GM19372 (cell line): ENCODE results near the gene IRGQ.
"Not testable (repeated sequence)": the region's sequence is repeated elsewhere in the genome, so short reads cannot be mapped to it uniquely, and the experiment has no call there.

ENCODE experiments used
- ATAC-seq: cut with Tn5 transposase; IDR thresholded peaks from one replicate; pipeline ENCODE4 v1.9.1; 2021; ENCODE audit warnings: mild to moderate bottlenecking, low read depth, moderate library complexity; ENCODE audit not compliant: unreplicated experiment

The IRGQ gene

GRCh38 chr19:43599635-43600295, 3.8 kb upstream of the IRGQ start:
- ATAC-seq: no peak

DNA sequence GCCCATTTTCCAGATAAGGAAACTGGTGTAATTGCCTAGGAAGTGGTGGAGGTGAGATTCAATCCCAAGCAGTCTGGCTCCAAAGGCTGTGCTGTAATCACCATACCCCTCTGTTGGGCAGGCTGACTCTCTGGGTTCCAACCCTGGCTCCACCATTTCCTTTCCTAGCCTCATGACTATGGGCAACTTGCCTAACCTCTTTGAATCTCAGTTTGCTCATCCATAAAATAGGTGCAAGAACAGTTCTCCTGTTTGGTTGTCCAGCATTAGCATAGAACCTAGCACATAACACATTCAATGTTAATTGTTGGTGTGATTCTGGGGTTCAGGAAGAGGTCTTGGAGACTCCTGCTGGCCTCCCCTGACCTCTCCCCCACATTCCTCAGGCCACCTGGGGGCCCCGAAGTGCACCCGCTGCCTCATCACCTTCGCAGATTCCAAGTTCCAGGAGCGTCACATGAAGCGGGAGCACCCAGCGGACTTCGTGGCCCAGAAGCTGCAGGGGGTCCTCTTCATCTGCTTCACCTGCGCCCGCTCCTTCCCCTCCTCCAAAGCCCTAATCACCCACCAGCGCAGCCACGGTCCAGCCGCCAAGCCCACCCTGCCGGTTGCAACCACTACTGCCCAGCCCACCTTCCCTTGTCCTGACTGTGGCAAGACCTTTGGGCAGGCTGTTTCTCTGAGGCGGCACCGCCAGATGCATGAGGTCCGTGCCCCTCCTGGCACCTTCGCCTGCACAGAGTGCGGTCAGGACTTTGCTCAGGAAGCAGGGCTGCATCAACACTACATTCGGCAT, 2.7 kb upstream of the IRGQ start:
- no peak for ATAC-seq

- ATAC-seq: no peak
Measured at GRCh38 chr19:43597876-43598275, 1.9 kb upstream of the IRGQ start.

DNA sequence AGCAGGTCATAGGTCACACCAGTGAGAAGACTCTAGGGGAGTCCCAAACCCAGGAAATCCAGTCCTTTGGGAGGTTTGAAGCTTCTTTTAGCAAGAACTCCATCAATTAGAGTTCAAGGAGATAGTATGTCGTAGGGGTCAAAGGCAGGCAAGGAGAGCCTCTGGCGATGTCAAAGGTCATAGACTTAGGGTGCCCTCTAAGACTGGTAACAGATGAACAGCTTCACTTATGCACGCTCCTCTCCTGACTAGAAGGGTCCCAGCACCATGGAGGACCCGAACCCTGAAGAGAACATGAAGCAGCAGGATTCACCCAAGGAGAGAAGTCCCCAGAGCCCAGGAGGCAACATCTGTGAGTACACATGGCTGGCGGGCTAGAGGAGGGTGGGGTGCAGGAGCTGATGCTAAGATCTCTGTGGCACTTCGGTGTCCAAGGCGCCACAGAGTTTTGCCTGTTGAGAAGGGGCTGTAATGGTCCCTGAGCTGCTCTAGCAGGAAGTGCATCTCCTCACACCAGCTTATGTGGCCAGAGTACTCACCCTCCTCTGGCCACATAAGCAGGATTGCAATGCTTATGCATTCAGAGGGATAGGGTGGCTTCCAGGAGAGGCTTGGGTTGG, 1.0 kb upstream of the IRGQ start:
- ATAC-seq: no peak

DNA sequence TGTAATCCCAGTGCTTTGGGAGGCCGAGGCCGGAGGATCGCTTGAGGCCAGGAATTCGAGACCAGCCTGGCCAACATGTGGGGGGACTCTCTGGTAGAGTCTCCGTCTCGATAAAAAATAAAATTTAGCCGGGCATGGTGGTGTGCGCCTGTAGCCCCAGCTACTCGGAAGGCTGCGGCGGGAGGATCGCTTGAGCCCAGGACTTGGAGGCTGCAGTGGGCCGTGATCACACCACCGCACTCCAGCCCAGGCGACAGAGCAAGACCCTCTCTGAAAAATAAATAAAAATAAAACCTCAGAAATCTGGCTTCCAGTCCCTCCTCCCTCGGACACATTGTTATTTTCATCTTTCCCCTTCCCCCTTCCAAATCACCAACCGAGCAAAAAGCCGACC, 332 bp downstream of the IRGQ start:
- ATAC-seq: no peak

DNA sequence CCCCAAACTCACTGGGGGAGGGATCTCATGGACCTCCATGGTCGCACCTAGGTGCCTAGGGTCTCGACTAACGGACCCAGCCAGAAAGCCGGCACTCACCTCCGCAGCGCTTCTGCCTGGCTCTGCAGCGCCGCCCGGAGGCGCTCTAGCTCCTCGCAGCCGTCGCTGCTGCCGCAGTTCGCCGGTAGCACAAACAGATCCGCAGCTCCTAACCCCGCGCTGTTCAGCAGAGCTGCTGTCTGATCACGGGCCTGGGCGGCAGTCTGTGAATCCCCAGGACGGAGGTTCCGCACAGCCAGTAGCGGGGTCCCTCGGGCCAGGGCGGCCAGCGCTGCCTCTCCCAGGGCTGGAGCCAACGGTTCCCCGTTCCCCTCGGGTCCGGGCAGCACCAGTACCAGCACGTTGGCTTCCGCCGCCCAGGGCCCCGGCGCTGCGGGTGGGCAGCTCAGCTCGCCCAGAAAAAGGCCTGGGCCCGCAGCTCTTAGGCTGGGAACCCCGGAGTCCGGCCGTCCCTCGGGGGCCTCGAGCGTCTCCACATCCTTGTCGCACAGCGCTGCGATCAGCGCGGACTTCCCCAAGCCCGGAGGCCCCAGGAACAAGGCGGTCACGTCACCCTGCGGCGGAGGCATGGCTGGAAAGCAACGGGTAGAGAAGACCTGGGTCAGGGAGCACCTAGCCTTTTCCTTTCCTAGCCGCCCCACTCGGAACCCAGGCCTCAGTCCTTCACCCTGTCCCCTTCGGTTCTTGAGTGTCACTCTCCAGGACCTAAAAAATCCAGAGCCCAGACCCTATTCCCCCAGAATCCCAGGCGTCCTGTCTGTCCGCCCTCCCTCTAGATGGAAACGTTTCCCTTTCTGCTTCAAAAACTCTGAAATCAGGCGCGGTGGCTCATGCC, 977 bp downstream of the IRGQ start:
- ATAC-seq: no peak

DNA sequence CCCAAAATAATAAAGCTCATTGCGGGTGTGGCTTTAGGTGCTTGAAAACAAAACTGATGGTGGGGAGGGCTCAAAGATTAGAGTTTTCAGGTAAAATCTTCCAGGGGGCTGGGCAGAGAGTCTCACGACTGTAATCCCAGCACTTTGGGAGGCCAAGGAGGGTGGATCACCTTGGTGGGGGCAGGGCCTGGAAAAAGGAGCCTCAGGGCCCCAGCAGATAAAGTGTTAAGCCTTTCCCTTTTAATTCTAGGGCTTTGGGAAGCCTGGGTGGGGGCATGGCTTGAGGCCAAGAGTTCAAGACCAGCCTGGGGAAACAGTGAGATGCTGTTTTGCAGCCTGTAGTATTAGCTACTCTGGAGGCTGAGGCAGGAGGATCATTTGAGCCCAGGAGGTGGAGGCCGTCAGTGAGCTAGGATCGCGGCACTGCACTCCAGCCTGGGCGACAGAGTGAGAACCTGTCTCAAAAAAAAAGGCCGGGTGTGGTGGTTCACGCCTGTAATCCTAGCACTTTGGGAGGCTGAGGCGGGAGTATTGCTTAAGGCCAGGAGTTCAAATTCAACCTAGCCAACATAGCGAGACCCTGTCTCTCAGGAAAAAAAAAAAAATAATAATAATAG, 1.7 kb downstream of the IRGQ start:
- ATAC-seq: no peak

- no peak for ATAC-seq
Measured at GRCh38 chr19:43592800-43593350, 3.1 kb downstream of the IRGQ start.

DNA sequence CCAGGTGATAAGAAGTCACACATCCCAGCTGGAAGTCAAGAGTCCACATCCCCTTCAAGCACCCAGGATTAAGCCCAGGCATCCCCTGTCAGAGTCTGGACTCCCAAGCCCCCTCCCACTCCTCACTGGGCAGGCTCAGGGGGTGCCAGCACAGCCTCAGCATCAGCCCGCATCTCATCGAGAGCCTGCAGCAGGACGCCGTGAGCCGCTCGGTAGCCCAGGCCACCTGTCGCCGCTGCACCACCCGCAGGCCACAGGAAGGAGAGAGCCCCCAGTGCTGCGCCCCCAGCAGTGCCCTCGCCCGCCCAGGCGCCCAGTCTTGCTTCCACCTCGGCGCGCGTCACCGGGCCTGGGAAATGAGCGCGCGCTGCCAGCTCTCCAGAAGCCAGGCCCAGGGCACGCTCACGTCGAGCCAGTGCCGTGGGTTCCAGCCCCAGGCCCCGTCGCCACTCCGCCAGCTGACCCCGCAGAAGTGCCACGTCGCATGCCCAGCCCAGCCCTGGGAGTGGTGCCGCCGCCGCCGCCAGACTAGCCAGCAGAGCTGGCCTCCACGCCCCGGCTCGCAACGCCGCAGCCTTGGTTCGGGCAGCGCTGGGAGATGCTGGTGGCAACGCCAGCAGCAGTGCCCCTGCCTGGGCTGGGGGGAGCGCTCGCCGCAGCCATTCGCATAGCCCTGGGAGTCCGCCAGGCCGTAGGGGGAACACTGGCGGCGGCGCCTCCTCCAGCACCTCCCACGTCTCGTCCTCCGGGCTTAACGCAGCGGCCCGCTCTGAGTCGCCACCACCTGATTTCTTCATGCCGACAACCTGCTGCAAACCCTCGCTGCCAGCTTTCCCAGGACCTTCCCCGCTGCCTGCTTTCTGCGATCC, 3.8 kb downstream of the IRGQ start:
- ATAC-seq: no peak

- ATAC-seq: no peak
Measured at GRCh38 chr19:43589678-43590077, 6.3 kb downstream of the IRGQ start.

DNA sequence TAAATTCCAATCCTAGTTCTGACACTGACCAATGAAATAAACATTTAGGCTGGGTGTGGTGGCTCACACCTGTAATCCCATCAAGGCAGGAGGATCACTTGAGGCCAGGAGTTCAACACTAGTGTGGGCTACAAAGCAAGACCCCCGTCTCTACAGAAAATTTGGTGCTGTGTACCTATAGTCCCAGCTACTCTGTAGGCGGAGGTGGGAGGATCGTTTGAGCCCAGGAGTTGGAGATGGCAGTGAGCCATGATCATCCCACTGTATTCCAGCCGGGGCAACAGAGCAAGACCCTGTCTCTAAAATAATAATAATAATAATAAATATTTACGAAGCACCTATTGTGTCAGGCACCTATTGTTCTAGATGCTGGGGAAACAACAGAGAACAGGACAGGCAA, 6.7 kb downstream of the IRGQ start:
- ATAC-seq: no peak

DNA sequence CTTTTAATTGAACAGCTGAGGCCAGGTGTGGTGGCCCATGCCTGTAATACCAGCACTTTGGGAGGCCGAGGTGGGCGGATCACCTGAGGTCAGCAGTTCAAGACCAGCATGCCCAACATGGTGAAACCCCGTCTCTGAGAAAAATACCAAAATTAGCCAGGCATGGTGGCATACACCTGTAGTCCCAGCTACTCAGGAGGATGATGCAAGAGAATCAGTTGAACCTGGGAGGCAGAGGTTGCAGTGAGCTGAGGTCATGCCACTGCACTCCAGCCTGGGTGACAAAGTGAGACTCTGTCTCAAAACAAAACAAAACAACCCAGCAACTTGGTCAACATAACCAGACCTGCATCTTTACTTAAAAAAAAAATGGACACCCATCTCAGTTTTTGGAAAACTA, 8.9 kb downstream of the IRGQ start:
- not testable (repeated sequence) for ATAC-seq

GRCh38 chr19:43586346-43586745, 9.6 kb downstream of the IRGQ start:
- no peak for ATAC-seq

DNA sequence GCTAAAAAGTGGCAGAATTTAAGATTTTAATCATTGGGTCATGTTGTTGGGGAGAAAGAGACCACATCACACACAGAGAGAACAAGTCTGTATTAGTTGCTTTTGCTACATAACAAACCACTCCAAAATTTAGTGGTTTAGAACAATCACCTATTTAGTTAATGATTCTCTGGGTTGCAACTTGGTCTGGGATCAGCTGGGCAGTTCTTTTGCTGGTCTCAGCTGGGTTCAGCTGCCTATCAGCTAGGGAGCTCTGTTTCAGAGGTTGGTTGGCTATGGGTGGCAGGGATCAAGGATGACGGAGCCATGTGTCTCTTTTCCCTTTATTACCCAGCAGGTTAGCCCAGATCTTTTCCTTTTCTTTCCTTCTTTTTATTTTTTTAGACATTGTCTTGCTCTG, 11.4 kb downstream of the IRGQ start:
- ATAC-seq: no peak

DNA sequence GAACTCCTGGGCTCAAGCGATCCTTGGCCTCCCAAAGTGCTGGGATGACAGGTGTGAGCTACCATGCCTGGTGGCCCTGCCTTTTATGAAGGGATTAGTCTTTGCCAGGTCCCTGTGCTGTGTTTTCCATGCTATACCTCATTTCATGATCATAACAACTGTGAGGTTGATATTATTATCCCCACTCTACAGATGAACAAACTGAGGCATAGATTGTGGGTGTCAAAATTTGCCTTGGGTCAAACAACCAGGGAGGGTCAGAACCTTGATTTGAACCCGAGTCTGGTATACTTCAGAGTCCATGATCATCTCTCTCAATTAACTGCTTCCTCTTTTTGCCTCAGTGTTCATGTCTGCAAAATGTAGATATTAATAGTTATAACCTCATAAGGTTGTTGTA, 13.4 kb downstream of the IRGQ start:
- ATAC-seq: no peak

DNA sequence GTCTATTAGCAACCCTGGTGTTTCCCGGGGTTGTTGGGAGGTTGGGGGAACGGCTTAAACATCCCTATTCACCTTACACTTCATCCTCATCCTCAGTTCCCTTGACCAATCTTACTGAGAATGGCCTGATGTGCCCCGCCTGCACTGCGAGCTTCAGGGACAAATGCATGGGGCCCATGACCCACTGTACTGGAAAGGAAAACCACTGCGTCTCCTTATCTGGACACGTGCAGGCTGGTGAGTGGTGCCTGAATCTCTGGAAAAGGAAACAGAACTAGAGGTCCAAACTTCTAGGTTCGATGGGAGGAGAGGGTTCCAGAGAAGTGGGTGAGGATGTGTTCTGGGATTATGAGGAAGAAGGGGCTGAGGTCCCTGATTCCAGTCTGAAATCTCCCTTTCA, 14.5 kb downstream of the IRGQ start:
- no peak for ATAC-seq

GRCh38 chr19:43578787-43579186, 17.1 kb downstream of the IRGQ start:
- ATAC-seq: no peak

DNA sequence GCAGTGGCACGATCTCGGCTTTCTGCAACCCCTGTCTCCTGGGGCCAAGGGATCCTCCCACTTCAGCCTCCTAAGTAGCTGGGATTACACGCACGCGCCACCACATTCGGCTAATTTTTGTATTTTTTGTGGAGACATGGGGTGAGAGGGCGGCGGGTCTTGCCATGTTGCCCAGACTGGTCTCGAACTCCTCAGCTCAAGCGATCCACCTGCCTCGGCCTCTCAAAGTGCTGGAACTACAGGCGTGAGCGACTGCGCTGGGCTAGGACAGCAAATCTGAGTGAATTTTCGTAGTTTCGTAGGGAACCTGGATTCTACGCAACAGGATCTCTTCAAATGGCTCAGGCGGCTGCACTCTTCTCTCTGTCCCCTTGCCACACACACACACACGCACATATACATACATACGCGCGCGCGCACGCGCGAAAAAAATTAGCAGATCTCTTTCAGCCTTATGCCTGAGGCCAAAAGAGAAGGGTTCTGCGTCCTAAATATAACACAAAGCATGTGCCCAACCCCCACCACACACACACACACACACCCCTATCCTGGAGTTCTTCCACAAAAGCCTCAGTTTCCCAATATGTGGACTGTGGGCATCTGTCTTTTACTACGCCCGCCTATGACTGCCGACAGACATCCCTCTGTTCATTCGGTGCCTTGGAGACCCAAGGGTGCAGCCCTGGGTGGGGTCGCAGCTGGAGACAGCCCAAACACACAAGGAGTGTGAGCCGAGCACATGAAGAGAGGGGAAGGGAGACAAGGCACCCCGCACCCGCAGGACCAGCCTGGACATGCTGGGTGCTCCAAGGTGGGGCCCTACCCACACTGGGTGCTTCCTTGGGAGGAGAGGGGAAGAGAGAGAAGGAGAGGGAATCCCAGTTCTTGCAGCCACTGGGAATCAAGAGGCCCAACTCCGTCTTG, 19.7 kb downstream of the IRGQ start:
- no peak for ATAC-seq
